HEK293 (cell line): ENCODE data around the gene SLC44A1.
A peak's percentile ranks its signal among the peaks of the same experiment; 100 is the strongest.

Experiments
- BCL11B ChIP-seq: fragments of 450-650 bp; formaldehyde crosslinking; IDR thresholded peaks from 2 replicates; pipeline ENCODE4 v1.5.1; 2016; ENCODE audit warnings: low read depth, missing biosample characterization, missing genetic modification characterization
- FEZF1 ChIP-seq: fragments of 450-650 bp; formaldehyde crosslinking; IDR thresholded peaks from 2 replicates; pipeline ENCODE4 v1.5.1; 2016; ENCODE audit warnings: missing biosample characterization, missing genetic modification characterization
- IKZF3 ChIP-seq: fragments of 450-650 bp; IDR thresholded peaks from 2 replicates; pipeline ENCODE4 v1.5.0; 2018; ENCODE audit warnings: missing biosample characterization, mild to moderate bottlenecking, missing genetic modification characterization, moderate library complexity
- KLF7 ChIP-seq: fragments of 450-650 bp; formaldehyde crosslinking; IDR thresholded peaks from 2 replicates; pipeline ENCODE4 v1.5.1; 2016; ENCODE audit warnings: missing biosample characterization, missing genetic modification characterization, borderline replicate concordance
- PRDM1 ChIP-seq: fragments of 450-650 bp; formaldehyde crosslinking; IDR thresholded peaks from 2 replicates; pipeline ENCODE4; 2016; ENCODE audit warnings: missing biosample characterization, missing genetic modification characterization
- SALL2 ChIP-seq: fragments of 450-650 bp; formaldehyde crosslinking; IDR thresholded peaks from 2 replicates; pipeline ENCODE4 v1.5.0; 2017; ENCODE audit warnings: missing biosample characterization, mild to moderate bottlenecking, missing genetic modification characterization, borderline replicate concordance
- YY1 ChIP-seq: fragments of 450-650 bp; formaldehyde crosslinking; IDR thresholded peaks from 2 replicates; pipeline ENCODE4 v1.5.1; 2018; ENCODE audit warnings: missing biosample characterization, missing genetic modification characterization
- ZBTB44 ChIP-seq: fragments of 450-650 bp; IDR thresholded peaks from 2 replicates; pipeline ENCODE4 v1.5.1; 2018; ENCODE audit warnings: missing biosample characterization, mild to moderate bottlenecking, missing genetic modification characterization
- ZFP69B ChIP-seq: fragments of 450-650 bp; formaldehyde crosslinking; IDR thresholded peaks from 2 replicates; pipeline ENCODE4 v1.5.1; 2016; ENCODE audit warnings: missing biosample characterization, missing genetic modification characterization
- ZIC2 ChIP-seq: fragments of 450-650 bp; formaldehyde crosslinking; IDR thresholded peaks from 2 replicates; pipeline ENCODE4 v1.5.1; 2016; ENCODE audit warnings: missing biosample characterization, missing genetic modification characterization
- ZNF23 ChIP-seq: fragments of 450-650 bp; formaldehyde crosslinking; IDR thresholded peaks from 2 replicates; pipeline ENCODE4 v1.5.1; 2016; ENCODE audit warnings: missing biosample characterization, missing genetic modification characterization, borderline replicate concordance
- ZNF248 ChIP-seq: fragments of 450-650 bp; formaldehyde crosslinking; IDR thresholded peaks from 2 replicates; pipeline ENCODE4 v1.5.1; 2017; ENCODE audit warnings: missing biosample characterization, missing genetic modification characterization
- ZNF354C ChIP-seq: fragments of 450-650 bp; formaldehyde crosslinking; IDR thresholded peaks from 2 replicates; pipeline ENCODE4 v1.5.1; 2016; ENCODE audit warnings: missing biosample characterization, missing genetic modification characterization, low read depth, borderline replicate concordance
- ZNF473 ChIP-seq: fragments of 450-650 bp; formaldehyde crosslinking; IDR thresholded peaks from 2 replicates; pipeline ENCODE4 v1.5.1; 2017; ENCODE audit warnings: missing biosample characterization, missing genetic modification characterization
- ZNF514 ChIP-seq: fragments of 450-650 bp; formaldehyde crosslinking; IDR thresholded peaks from 2 replicates; pipeline ENCODE4 v1.5.1; 2016; ENCODE audit warnings: missing biosample characterization, missing genetic modification characterization
- ZNF548 ChIP-seq: fragments of 450-650 bp; formaldehyde crosslinking; IDR thresholded peaks from 2 replicates; pipeline ENCODE4 v1.5.1; 2016; ENCODE audit warnings: missing biosample characterization, missing genetic modification characterization
- ZNF610 ChIP-seq: fragments of 450-650 bp; formaldehyde crosslinking; IDR thresholded peaks from 2 replicates; pipeline ENCODE4 v1.5.1; 2016; ENCODE audit warnings: missing biosample characterization, missing genetic modification characterization, borderline replicate concordance
- ZNF624 ChIP-seq: fragments of 450-650 bp; formaldehyde crosslinking; IDR thresholded peaks from 2 replicates; pipeline ENCODE4 v1.5.1; 2017; ENCODE audit warnings: missing biosample characterization, missing genetic modification characterization
- ZNF626 ChIP-seq: fragments of 450-650 bp; sonication (Bioruptor Pico); formaldehyde crosslinking; IDR thresholded peaks from 2 replicates; pipeline ENCODE4 v1.5.1; 2018; ENCODE audit warnings: missing biosample characterization, missing genetic modification characterization, inconsistent platforms
- ZNF629 ChIP-seq: fragments of 450-650 bp; formaldehyde crosslinking; IDR thresholded peaks from 2 replicates; pipeline ENCODE4 v1.5.1; 2017; ENCODE audit warnings: missing biosample characterization, missing genetic modification characterization
- ZNF660 ChIP-seq: fragments of 450-650 bp; IDR thresholded peaks from 2 replicates; pipeline ENCODE4 v1.5.1; 2018; ENCODE audit warnings: missing biosample characterization, mild to moderate bottlenecking, missing genetic modification characterization
- ZNF76 ChIP-seq: fragments of 450-650 bp; formaldehyde crosslinking; IDR thresholded peaks from 2 replicates; pipeline ENCODE4; 2016; ENCODE audit warnings: low read depth, missing biosample characterization, missing genetic modification characterization, borderline replicate concordance
- ZSCAN4 ChIP-seq: fragments of 450-650 bp; formaldehyde crosslinking; IDR thresholded peaks from 2 replicates; pipeline ENCODE4 v1.5.1; 2017; ENCODE audit warnings: missing biosample characterization, missing genetic modification characterization
- ZXDB ChIP-seq: fragments of 450-650 bp; formaldehyde crosslinking; IDR thresholded peaks from 2 replicates; pipeline ENCODE4 v1.5.1; 2016; ENCODE audit warnings: missing biosample characterization, missing genetic modification characterization
- TF ChIP-seq, protein P1 (sequence below): fragments of 450-650 bp; formaldehyde crosslinking; conservative IDR thresholded peaks from 2 replicates; pipeline ENCODE4 v1.5.1; 2016; ENCODE audit warnings: low read depth, missing biosample characterization, missing genetic modification characterization
- TF ChIP-seq, protein P2 (sequence below): fragments of 450-650 bp; formaldehyde crosslinking; IDR thresholded peaks from 2 replicates; pipeline ENCODE4; 2016; ENCODE audit warnings: missing biosample characterization, missing genetic modification characterization
- TF ChIP-seq, protein P3 (sequence below): fragments of 450-650 bp; formaldehyde crosslinking; IDR thresholded peaks from 2 replicates; pipeline ENCODE4 v1.5.1; 2016; ENCODE audit warnings: missing biosample characterization, missing genetic modification characterization, borderline replicate concordance

The SLC44A1 gene

DNA sequence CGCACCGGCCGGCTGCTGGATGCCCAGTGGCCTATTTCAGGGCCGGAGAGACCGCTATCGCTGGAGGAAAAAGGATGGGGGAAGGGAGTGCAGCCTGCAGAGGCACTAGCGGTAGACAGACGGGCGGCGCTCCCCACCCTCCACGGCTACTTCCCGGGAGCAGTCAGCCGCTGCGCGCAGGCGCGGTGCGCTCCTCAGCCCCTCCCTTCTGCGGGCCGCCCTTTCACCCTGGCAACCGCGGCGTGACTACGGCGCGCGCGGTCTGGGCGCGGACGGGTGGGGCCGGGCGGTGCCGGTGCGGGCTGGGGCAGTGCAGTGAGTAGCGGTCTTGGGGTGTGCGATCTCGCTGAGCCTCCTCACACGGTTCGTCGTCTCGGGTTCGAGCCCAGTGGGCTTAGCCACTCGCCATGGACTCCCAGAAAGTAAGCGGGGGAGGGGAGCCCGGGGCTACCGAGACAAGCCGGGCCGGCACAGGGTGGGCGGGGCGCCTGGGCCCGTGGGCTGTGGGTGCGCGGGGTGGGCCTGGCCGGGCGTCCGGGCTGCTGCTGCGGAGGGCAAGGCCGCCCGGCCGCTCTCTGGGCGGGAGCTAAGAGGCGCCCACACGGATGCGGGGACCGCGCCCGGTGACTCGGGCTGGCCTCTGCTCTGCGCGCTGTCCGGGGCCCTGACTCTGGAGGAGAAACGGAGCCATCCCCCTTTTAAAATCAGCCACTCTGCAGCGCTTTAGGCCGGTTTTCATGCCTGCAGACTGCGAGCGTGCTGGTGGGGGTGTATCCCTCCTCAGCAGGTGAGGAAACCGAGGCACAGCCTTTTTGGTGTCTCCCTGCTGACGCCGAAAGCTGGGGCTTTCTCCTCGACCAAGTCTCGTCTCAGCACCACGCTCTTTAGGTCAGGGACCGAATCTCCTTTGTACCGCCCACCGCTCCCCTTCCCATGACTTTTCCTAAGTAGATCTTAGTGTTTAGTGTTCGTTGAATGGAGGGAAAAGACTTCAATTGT is 203.7 kb downstream of the SLC44A1 start, which contains the start of gene FSD1L (continued):
- TF ChIP-seq ZSCAN4: no peak
- no peak for TF ChIP-seq YY1 (tag by site-specific recombination)
- TF ChIP-seq, protein P1, sequence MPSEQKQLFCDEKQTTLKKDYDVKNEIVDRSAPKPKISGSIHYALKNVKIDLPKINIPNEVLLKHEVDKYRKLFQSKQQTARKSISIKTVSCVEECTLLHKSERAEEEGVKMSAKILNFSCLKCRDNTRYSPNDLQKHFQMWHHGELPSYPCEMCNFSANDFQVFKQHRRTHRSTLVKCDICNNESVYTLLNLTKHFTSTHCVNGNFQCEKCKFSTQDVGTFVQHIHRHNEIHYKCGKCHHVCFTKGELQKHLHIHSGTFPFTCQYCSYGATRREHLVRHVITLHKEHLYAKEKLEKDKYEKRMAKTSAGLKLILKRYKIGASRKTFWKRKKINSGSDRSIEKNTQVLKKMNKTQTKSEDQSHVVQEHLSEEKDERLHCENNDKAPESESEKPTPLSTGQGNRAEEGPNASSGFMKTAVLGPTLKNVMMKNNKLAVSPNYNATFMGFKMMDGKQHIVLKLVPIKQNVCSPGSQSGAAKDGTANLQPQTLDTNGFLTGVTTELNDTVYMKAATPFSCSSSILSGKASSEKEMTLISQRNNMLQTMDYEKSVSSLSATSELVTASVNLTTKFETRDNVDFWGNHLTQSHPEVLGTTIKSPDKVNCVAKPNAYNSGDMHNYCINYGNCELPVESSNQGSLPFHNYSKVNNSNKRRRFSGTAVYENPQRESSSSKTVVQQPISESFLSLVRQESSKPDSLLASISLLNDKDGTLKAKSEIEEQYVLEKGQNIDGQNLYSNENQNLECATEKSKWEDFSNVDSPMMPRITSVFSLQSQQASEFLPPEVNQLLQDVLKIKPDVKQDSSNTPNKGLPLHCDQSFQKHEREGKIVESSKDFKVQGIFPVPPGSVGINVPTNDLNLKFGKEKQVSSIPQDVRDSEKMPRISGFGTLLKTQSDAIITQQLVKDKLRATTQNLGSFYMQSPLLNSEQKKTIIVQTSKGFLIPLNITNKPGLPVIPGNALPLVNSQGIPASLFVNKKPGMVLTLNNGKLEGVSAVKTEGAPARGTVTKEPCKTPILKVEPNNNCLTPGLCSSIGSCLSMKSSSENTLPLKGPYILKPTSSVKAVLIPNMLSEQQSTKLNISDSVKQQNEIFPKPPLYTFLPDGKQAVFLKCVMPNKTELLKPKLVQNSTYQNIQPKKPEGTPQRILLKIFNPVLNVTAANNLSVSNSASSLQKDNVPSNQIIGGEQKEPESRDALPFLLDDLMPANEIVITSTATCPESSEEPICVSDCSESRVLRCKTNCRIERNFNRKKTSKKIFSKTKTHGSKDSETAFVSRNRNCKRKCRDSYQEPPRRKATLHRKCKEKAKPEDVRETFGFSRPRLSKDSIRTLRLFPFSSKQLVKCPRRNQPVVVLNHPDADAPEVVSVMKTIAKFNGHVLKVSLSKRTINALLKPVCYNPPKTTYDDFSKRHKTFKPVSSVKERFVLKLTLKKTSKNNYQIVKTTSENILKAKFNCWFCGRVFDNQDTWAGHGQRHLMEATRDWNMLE: no peak
- TF ChIP-seq FEZF1 (tag by site-specific recombination): no peak
- TF ChIP-seq ZBTB44 (tag by site-specific recombination): no peak
- TF ChIP-seq ZNF354C (tag by site-specific recombination): no peak
- no peak for TF ChIP-seq ZNF548 (tag by site-specific recombination)
- TF ChIP-seq ZNF624 (tag by site-specific recombination): no peak
- no peak for TF ChIP-seq ZNF473 (tag by site-specific recombination)
- 0 out of 2 replicates have a peak, but pooled peaks have one; percentile 30 for TF ChIP-seq ZXDB (tag by site-specific recombination)
- no peak for TF ChIP-seq ZNF629
- no peak for TF ChIP-seq PRDM1
- no peak for TF ChIP-seq ZNF514 (tag by site-specific recombination)
- no peak for TF ChIP-seq ZNF660 (tag by site-specific recombination)
- TF ChIP-seq, protein P2, sequence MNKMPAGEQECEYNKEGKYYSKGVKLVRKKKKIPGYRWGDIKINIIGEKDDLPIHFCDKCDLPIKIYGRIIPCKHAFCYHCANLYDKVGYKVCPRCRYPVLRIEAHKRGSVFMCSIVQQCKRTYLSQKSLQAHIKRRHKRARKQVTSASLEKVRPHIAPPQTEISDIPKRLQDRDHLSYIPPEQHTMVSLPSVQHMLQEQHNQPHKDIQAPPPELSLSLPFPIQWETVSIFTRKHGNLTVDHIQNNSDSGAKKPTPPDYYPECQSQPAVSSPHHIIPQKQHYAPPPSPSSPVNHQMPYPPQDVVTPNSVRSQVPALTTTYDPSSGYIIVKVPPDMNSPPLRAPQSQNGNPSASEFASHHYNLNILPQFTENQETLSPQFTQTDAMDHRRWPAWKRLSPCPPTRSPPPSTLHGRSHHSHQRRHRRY (tag by site-specific recombination): no peak
- TF ChIP-seq BCL11B (tag by site-specific recombination): no peak
- peak; percentile 56; the same call in 1 of the 2 replicates for TF ChIP-seq ZNF610
- TF ChIP-seq ZNF248: no peak
- peak; percentile 58; the same call in 1 of the 2 replicates for TF ChIP-seq KLF7 (tag by site-specific recombination)
- no peak for TF ChIP-seq ZIC2 (tag by site-specific recombination)
- no peak for TF ChIP-seq ZNF76 (tag by site-specific recombination)
- TF ChIP-seq ZFP69B: peak; percentile 83
- TF ChIP-seq IKZF3 (tag by site-specific recombination): 0 out of 2 replicates have a peak, but pooled peaks have one; percentile 21
- no peak for TF ChIP-seq SALL2 (tag by site-specific recombination)
- no peak for TF ChIP-seq ZNF23 (tag by site-specific recombination)
- no peak for TF ChIP-seq ZNF626 (tag by site-specific recombination)
- TF ChIP-seq, protein P3, sequence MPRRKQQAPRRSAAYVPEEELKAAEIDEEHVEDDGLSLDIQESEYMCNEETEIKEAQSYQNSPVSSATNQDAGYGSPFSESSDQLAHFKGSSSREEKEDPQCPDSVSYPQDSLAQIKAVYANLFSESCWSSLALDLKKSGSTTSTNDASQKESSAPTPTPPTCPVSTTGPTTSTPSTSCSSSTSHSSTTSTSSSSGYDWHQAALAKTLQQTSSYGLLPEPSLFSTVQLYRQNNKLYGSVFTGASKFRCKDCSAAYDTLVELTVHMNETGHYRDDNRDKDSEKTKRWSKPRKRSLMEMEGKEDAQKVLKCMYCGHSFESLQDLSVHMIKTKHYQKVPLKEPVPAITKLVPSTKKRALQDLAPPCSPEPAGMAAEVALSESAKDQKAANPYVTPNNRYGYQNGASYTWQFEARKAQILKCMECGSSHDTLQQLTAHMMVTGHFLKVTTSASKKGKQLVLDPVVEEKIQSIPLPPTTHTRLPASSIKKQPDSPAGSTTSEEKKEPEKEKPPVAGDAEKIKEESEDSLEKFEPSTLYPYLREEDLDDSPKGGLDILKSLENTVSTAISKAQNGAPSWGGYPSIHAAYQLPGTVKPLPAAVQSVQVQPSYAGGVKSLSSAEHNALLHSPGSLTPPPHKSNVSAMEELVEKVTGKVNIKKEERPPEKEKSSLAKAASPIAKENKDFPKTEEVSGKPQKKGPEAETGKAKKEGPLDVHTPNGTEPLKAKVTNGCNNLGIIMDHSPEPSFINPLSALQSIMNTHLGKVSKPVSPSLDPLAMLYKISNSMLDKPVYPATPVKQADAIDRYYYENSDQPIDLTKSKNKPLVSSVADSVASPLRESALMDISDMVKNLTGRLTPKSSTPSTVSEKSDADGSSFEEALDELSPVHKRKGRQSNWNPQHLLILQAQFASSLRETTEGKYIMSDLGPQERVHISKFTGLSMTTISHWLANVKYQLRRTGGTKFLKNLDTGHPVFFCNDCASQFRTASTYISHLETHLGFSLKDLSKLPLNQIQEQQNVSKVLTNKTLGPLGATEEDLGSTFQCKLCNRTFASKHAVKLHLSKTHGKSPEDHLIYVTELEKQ: no peak
